HG03571 (cell line): Measurements from ENCODE around the gene MLLT10.
"Not testable (repeated sequence)": the region's sequence is repeated elsewhere in the genome, so short reads cannot be mapped to it uniquely, and the experiment has no call there.

Source experiments
- ATAC-seq: cut with Tn5 transposase; IDR thresholded peaks from one replicate; pipeline ENCODE4 v1.9.1; 2021; ENCODE audit not compliant: unreplicated experiment

MLLT10 gene

DNA sequence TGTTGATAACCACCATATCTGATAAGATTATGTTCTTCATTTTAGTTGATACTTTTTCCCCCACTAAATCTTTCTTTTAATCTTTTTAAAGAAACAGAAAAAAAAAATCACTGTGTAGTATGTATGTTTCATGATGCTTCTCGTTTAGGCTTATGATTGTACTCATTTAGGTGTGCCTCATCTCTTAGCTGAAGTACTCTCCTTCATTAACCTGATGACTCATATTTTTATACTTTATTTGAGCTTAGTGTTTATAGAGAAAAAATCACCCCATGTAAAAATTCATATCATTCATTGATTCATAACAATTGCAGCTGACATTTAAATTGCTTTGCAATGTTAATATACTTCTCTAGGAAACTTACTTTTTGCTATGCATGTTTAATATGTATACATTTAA lies 158.9 kb downstream of the MLLT10 start:
- ATAC-seq: no peak

DNA sequence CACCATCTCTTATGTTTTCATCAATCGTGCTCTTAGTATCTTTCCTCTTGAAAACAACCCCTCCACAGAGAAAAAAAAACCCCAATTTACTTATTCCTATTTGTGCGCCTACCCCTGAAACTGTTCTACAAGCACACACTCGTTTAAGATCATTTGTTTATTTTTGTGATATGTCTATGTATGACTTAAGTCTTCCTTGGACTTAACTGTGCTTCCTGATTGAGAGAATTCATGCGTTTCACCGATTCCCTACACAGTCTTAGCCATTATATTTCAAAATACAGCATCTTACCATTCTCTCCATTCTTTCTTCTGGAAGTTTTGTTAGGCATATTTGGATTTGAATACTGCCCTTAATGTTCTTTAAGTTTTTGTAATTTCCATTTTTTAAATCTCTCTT lies 159.4 kb downstream of the MLLT10 start:
- no peak for ATAC-seq

DNA sequence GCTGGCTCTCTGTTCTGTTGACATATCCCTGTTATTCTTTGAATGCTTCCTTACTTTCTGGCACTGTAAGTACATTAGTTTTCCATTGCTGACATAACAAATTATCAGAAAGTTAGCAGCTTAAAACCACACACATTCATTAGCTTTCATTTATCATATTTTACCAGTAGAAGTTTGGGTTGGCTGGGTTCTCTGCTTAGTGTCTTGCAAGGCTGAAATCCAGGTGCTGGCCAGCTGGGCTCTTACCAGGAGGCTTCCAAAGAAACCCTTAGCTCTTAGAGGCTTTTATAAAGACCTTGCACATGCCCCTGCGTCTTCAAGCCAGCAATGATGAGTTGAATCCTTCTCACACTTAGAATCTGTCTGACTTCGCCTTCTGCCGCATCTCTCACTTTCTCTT lies 160.6 kb downstream of the MLLT10 start:
- no peak for ATAC-seq

DNA sequence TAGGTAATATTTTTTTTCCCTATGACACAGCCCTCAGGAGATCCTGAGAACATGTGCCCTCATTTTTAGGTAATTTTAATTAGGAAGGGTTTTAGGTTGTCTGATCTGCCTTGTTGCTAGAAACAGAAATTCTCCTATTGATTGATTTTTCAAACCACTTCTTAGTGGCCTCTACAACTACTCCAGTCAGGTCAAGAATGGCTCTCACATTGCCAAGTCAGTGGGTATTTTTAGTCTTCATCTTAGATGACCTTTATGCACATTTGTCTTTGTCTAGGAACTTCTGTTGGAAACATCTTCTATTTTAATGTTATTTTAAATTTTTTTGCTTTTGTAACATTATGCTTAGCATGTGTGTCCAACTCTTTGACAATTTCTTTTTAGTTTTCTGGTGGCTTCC lies 162.3 kb downstream of the MLLT10 start:
- ATAC-seq: no peak

DNA sequence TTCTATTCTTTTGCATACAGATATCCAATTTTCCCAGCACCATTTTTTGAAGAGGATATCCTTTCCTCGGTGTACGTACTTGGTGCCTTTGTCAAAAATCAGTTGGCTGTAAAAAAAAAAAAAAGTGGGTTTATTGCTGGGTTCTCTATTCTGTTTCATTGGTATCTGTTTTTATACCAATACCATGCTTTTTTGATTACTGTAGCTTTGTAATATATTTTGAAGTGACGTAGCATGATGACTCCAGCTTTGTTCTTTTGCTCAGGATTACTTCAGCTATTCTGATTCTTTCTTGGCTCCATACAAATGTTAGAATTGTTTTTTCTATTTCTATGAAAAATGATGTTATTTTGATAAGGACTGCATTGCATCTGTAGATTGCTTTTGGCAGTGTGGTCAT lies 165.5 kb downstream of the MLLT10 start:
- no peak for ATAC-seq

DNA sequence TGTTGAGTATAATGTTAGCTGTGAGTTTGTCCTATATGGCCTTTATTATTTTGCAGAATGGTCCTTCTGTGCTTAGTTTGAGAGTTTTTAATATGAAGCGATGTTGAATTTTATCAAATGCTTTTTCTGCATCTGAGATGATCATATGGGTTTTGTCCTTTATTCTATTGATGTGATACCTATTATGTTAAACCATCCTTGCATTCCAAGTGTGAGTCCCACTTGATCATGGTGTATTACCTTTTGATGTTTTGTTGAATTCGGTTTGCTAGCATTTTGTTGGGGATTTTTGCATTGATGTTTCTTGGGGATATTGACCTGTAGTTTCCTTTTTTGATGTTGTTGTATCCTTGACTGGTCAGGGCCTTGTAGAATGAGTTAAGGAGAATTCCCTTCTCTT lies 166.4 kb downstream of the MLLT10 start:
- ATAC-seq: no peak

DNA sequence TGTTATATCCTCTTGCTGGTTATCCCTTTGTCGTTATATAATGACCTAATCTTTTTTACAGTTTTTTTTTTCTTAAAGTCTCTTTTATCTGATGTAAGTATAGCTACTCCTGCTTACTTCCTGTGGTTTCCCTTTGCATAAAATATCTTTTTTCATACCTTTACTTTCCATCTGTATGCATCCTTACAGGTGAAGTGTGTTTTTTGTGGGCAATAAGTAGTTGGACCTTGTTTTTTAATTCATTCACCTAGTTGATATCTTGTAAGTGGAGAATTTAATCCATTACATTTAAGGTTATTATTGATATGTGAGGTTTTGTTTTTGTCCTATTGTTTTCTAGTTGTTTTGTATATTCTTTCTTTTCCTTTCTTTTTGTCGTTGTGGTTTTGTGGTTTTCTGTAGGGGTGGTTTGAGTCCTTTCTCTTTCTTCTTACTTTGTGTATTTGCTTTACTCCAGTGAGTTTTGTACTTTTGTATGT lies 168.6 kb downstream of the MLLT10 start:
- peak; percentile 62 for ATAC-seq

DNA sequence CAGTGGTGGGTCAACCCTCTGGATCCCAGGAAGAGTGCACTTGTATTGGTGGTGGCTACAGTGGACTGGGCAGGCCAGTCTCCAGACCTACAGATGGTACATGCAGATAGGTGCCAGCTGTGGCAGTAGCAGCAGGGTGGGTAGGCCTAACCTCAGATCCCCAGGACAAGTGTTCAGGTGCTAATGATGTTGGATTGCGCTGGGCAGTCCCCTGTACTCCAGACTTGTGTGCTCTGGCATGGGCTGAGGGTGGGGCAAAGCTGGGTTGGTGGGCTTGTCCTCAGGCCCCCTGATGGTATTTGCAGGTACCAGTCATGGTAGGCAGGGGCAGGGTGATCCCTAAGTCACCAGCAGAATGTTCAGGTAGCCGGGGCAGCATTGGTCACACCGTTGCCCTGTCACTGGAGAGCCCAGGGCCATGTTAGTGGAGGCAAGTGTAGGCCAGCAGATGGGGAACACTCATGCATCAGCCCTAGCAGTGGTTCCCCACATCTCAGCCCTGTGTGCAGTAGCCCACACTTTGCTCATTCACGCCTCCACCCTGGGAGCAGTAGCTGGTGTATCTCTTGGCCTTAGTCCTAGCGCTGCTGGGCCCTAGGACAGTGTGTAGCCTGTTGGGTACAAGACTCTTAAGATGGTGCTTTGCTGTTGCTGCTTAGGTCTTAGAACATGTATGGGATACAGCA lies 171.3 kb downstream of the MLLT10 start:
- ATAC-seq: no peak

DNA sequence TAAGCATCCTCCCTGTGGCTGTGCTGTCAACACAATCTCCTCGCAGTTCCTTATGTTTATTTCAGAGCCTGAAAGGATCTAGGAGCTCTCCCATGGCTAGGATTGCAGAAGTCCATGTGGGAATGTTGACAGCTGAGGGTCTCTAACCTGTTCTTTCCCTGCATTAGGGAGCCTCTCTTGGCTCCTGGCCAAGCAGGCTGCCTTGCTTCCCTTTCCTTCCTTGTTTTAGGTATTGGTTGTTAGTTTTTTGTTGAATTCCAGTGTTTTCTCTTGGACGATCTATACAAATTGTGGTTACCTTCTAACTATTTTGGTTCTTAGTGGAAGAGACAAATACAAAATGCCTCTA lies 171.8 kb downstream of the MLLT10 start:
- no peak for ATAC-seq

DNA sequence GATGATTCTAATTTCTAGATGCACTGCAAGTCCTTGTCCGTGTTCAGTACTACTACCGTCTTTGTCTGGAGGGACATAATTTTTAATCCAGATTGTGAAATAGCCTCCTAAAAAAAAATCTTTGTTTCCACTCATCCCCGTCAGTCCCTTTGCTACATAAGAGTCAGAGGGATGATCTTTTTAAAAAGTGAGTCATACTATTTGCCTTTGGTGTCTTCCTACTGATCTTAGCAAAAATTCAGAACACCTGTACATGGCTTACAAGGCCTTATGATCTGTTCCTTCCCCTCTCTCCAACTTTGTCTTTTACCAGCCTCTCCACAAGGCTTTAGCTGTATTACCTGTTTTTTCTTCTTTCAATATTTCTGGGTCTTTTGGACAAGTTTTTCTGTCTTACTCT lies 173.5 kb downstream of the MLLT10 start:
- ATAC-seq: no peak

DNA sequence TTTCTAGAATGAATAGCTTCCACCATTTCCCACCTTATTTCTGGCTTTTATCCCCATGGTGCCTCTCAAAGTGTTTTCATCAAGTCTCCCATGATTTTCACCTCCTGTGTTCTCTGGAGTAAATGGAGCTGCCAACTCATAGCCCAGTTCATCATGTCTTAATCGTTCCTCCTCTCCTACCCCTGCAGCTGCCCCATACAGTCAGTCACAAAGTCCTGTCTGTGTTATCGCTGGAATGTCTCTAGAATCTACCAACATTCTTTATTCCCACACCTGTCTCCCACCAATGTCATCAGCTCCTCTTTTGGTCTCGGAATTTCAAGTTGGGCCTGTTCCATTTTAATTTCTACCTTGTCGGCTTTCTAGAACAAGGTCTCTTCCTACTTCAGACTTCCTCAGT lies 178.9 kb downstream of the MLLT10 start:
- ATAC-seq: no peak

DNA sequence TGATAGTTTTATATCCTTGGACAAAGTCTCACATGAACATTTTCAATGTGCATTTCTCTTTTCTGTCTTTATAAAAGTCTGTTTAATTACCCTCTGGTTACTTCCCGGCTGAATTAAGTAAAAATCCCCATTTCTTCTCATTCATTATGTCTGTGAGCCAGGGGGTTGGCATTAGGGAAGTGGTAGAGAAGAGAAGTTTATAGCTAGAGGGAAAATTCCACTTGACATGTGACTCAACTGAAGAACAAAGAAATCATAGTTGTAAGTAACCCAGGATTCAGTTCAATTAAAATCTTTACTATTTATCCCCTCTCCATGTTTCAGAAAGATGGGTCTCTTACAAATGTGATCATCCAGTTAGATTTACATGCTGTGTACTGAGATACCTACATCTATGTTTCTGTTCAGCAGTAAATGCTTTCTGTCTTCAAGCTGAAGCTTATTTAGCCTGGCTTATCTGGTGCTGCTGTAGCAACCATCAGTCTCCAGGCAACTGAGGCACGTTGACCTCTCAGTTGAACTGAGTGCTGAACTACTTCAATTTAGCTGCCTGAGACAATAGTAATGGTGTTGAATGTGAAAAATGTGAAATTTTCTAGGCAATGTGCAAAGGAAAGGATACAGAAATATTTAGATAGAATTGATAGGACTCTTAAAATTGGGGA lies 181.6 kb downstream of the MLLT10 start:
- no peak for ATAC-seq

DNA sequence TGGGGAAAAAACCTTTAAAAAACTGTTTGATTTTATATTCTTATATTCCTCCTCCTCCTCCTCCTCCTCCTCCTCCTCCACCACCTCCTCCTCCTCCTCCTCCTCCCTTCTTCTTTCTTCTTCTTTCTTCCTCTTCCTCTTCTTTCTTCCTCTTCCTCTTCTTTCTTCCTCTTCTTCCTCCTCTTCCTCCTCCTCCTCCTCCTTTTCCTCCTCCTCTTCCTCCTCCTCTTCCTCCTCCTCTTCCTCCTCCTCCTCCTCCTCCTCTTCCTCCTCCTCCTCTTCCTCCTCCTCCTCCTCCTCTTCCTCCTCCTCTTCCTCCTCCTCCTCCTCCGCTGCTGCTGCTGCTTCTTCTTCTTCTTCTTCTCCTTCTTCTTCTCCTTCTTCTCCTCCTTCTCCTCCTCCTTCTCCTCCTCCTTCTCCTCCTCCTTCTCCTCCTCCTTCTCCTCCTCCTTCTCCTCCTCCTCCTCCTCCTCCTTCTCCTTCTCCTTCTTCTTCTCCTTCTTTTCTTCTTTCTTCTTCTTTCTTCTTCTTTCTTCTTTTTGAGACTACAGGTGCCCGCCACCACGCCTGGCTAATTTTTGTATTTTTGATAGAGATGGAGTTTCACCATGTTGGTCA lies 183.5 kb downstream of the MLLT10 start:
- ATAC-seq: not testable (repeated sequence)

DNA sequence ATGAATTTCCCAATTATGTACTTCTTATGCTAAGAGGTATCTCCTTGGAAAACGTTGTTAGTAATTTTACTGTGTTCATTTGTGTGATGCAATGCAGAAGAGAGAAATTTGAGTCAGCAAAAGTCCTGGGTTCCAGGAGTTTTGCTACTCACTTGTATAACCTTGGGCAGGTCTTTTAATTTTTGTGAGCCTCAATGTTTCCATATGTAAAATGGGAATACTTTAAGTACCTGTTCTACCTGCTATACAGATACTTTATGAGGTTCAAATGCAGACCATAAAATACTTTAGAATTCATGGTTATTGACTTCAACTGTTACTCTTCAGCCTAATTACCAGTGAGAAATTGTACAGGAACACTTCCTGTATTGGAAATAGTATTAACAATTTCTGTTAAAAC lies 185.5 kb downstream of the MLLT10 start:
- ATAC-seq: no peak

DNA sequence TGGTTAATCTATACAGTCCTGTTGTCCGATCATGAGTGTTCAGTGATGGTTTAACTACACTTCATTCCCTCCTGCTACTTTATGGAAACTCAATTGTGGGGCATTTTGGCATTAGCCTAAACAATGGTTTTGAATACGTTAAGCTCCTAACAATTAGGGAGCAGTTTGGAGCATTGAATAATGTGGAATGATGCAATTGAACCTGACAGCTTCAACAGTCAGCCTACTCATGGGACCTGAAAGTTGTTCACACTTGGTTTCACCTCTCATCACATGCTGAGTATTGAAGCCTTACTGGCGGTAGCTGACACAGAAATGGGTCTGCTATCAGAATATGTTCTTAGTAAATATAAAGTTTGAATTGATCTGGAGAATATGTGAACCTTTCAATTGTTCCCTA lies 186.1 kb downstream of the MLLT10 start:
- ATAC-seq: no peak

DNA sequence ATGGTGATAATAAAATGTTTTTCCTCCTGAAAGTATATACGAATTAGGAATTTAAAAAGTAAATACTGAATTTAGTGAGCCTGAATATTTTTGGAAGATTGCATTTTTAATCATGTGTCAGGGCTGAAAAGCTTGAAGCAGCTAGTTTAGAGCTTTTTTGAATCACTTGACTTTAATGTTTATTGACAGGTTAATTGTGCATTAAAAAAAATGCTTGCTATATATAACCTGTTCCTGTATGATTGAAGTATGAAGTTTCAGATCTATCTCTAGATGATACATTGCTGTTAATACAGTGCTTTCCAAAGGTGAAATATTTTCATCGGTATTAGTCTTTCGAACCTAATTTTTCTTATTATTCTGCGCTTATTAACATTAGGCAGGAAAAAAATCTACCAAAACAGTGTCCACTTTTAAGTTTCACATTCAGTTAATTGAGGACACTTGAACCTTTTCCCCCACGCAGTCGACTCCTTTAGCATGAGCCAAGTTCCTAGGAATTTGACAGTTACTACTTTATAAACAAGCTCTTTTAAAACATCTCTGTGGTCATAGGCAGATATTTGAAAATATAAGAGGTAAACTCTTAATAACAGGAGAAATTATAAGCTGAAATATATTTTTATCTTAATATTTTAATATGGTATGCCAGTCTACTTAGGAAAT lies 187.1 kb downstream of the MLLT10 start:
- no peak for ATAC-seq

DNA sequence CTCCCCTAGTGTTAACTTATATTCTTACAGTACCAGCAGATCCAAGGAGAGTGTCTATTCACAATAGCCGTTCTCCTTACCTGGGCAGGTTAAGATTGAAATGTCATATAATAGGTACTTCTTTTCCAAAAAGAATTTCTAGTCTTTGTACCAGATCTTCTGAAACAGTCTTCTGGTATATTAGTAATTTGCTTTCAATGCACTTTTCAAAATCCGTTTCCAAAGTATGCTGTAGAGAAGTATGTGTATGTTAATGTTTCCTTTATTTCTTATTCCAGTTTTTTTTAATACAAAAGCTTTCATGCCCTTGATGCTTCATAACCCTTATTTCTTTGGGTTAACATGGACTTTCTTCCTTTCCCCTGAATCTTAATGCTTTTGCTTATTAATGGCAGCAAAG lies 188.2 kb downstream of the MLLT10 start:
- no peak for ATAC-seq

DNA sequence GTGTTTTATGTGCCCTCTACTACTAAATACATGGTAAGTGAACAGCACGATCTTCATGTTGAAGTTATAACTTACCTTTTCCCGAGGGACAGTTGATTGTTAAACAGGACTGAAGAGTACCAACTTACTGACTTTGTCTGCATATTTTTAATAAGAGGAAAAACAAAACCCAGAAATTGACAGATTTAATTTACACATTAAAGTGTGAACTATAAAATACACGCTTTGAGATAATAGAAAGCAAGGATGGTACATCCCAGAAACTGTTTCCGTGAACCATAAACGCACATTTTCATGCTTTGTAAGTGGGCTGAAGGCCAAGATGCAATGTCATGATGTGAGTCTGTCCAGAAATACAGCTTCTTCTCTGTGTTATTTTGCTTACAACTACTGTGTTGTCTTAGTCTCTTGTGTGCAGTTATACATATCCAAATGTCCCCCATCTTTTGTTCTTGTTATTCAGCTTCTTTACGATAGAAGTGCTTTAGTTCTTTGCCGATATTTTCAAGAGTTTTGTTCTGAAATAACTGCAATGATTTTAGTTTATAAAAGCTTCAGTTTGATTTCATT lies 190.1 kb downstream of the MLLT10 start:
- ATAC-seq: no peak

DNA sequence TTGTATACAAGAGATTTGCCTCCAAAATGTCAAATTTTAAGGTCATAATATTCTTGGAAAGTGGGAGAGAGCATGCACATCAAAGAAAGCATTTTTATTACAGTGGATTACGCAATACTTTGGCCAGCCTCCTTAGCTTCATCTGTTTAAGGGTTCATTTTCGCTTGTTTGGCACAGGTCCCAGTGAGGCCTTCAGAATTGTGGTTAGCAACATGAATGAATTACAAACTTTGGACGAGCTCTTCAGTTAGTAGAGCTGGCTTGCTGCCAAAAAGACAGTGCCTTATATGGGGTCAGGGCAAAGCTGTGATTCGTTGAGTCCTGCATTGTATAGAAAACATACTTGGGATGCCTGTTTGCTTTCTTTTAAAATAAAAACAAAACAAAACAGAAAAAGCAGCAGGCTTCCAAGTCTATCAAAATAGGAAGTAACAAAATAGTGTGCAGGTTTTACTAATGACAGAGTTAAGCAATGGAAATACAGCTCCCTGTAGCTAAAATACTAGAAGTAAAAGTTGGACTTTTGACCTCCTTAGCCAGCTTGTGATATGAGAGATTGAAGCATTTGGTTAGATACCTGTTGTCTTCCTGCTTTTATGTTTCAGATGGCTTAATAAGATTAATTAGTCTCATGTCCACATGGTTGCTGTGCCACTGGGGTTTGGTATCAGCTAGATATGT lies 190.8 kb downstream of the MLLT10 start:
- peak; percentile 87 for ATAC-seq

DNA sequence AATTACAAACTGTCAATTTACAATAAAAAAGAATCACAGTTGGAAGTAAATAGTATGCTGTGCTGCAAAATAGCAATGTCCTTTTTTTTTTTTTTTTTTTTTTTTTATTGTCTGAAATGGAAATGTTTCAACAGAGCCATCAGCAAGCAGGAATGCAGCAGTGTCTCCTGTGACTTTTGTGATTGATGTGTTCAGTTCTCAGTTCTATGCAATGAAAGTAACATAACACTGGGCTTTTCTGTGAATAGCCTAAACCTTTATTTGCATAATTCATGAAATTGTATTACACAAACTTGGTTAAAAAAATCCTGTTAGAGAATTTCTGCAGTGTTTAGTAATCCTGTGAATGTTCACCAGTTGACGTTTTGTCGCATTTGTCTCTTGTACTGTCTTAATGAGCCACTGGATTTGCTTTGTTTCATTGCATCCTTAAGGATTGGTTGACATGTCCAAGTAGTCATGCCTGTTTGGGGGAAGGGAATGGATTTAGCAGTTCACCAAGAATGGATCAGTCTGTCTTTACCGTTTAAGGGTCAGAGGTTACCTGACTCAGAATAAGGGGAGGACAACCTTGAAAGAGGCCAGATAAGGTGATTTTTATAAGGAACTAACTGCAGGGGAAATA lies 192.7 kb downstream of the MLLT10 start:
- no peak for ATAC-seq
